ENCODE data around the gene ZNF444. TPM values are rescaled to one million over a fixed set of nuclear protein-coding genes. Genes with fewer than 3 reads are reported as not detected.
A peak's percentile ranks its signal among the peaks of the same experiment; 100 is the strongest.
"Not testable (repeated sequence)": the region's sequence is repeated elsewhere in the genome, so short reads cannot be mapped to it uniquely, and the experiment has no call there.

The ZNF444 gene
- total RNA-seq, 1 experiment from 2014 or later, result 73.7 TPM

GRCh38 chr19:56144831-56145230 lies 3.7 kb downstream of the ZNF444 start:
- no peak for DNase-seq (ENCODE audit: low spot score)

GRCh38 chr19:56145698-56146097 lies 4.6 kb downstream of the ZNF444 start:
- DNase-seq (ENCODE audit: low spot score), result no peak

DNA sequence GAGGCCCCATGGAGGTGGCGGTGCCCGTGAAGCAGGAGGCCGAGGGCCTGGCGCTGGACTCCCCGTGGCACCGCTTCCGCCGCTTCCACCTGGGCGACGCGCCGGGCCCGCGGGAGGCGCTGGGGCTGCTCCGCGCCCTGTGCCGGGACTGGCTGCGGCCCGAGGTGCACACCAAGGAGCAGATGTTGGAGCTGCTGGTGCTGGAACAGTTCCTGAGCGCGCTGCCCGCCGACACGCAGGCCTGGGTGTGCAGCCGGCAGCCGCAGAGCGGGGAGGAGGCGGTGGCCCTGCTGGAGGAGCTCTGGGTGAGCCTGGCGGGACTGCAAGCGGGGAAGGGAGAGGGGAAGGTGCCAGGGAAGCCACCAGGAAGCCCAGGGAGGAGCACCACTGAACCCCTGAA lies 5.8 kb downstream of the ZNF444 start:
- no peak for DNase-seq (ENCODE audit: low spot score)

- DNase-seq (ENCODE audit: low spot score), result no peak
Measured at GRCh38 chr19:56147307-56147706, 6.2 kb downstream of the ZNF444 start.

DNA sequence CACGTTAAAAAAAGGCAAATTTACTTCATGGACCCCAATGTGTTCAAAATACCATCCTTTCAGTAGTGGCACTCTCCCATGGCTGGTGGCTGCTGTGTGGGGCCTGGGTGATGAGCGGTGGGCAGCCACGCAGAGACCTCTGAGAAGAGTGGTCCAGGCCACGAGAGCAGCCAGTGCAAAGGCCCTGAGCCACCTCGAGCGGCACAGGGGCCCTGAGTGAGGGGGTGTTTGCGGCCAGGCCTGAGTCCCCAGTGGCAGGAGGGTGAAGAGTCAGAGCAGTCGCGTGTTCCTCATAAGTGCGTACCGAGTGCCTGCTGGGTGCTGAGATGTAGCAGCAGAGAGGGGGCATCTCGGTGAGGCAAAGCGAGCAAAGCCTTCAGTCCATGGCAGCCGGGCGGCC lies 7.0 kb downstream of the ZNF444 start:
- no peak for DNase-seq (ENCODE audit: low spot score)

GRCh38 chr19:56148955-56149655 lies 8.0 kb downstream of the ZNF444 start:
- not testable (repeated sequence) for DNase-seq (ENCODE audit: low spot score)

GRCh38 chr19:56149656-56150038 lies 8.6 kb downstream of the ZNF444 start:
- no peak for DNase-seq (ENCODE audit: low spot score)

DNA sequence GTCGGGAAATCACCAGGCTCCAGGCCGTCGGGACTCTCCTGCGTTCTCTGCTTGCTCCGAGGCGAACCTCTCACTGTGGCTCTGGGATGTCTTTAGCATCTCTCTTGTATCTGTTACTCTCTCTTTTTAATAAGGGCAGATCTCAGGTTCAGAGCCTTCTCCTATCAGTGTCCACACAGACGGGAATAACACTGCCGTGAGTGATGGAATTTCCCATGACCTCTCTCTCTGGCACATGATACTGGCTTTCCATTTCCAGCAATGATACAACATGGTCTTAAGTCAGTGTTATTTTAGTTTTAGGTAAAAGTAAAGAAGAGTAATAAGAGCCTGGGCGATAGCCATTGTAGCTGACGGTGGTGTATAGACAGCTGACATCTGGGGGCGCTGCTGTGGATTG lies 9.3 kb downstream of the ZNF444 start:
- DNase-seq (ENCODE audit: low spot score), result no peak

GRCh38 chr19:56152644-56153043 lies 11.6 kb downstream of the ZNF444 start:
- no peak for DNase-seq (ENCODE audit: low spot score)

GRCh38 chr19:56153507-56153906 lies 12.4 kb downstream of the ZNF444 start:
- DNase-seq (ENCODE audit: low spot score), result no peak

- DNase-seq (ENCODE audit: low spot score), result no peak
Measured at GRCh38 chr19:56155124-56155687, 14.1 kb downstream of the ZNF444 start.

DNA sequence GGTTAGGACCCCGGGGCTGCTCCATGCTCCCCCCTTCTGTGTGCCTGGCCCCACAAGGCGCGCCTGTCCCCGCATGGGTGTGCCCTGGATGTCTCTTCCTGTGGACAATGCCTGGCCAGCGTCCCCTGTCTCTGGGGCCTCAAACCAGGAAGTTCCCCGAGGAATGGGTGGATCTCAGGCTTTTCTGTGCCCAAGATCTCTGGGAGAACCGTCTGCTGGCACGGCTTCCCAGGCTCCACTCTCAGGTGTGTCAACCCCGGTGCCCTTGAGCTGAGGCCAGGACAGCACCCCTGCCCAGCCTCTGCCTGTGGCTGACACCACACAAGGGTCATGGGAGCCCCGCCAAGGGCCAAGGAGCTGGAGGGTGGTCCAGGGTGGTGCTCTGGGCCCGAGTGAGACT lies 15.7 kb downstream of the ZNF444 start:
- no peak for DNase-seq (ENCODE audit: low spot score)

GRCh38 chr19:56158170-56158757 lies 17.2 kb downstream of the ZNF444 start:
- no peak for DNase-seq (ENCODE audit: low spot score)

GRCh38 chr19:56159009-56159559 lies 18.0 kb downstream of the ZNF444 start:
- no peak for DNase-seq (ENCODE audit: low spot score)

DNA sequence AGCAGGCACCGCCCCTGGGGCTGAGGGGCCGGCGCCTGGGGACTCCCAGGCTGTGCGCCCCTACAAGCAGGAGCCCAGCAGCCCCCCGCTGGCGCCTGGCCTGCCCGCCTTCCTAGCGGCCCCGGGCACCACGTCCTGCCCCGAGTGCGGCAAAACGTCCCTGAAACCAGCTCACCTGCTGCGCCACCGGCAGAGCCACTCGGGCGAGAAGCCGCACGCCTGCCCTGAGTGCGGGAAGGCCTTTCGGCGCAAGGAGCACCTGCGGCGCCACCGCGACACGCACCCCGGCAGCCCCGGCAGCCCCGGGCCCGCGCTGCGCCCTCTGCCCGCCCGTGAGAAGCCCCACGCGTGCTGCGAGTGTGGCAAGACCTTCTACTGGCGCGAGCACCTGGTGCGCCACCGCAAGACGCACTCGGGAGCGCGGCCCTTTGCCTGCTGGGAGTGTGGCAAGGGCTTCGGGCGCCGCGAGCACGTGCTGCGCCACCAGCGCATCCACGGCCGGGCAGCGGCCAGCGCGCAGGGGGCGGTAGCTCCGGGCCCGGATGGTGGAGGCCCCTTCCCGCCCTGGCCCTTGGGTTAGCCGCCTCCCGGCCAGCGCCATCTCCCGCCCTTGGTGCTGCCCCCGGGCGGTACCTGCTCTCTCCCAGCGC lies 18.7 kb downstream of the ZNF444 start:
- no peak for DNase-seq (ENCODE audit: low spot score)

GRCh38 chr19:56161534-56161933 lies 20.4 kb downstream of the ZNF444 start:
- no peak for DNase-seq (ENCODE audit: low spot score)

- DNase-seq (ENCODE audit: low spot score), result no peak
Measured at GRCh38 chr19:56162258-56162657, 21.2 kb downstream of the ZNF444 start.

GRCh38 chr19:56163097-56163496 lies 22.0 kb downstream of the ZNF444 start:
- no peak for DNase-seq (ENCODE audit: low spot score)

GRCh38 chr19:56167064-56167578 lies 26.0 kb downstream of the ZNF444 start:
- peak; percentile 31 for DNase-seq (ENCODE audit: low spot score)

DNA sequence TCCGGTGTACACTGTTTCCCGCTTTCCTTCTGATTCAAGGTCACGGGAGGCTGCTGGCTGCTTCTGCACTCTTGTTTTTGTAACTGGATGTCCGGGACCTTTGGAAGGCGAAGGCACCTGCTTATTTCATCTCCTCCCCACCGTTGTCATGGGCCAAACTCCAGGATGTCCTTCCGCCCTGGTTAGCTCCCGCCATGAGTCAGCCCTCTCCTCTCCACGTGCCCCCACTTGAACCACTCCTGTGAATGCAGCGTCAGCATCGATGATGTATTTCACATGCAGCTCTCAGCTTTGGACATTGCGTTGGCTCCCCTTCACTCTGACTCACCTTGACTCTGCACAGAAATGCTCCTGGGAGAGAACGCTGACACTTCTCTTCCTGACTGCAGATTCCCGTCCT lies 29.2 kb downstream of the ZNF444 start:
- no peak for DNase-seq (ENCODE audit: low spot score)

DNA sequence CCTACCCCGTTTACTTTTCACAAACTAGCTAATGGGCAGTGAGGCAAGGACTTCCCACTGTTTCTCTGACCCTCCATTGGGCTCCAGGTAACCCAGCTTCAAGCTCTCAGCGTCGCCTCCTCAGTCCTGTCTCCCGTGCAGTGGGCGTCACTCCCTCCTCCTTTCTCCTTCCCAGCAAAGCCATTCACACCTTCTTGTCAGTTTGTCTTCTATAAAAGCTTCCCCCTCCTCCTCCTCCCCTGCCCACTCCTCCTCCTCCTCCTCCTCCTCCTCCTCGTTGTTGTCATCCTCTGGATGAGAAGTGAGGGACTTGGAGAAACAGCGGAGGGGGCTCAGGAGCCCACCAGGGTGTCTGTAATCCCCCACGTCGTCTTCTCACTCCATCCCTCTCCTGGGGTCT lies 33.0 kb downstream of the ZNF444 start:
- DNase-seq (ENCODE audit: low spot score), result no peak

DNA sequence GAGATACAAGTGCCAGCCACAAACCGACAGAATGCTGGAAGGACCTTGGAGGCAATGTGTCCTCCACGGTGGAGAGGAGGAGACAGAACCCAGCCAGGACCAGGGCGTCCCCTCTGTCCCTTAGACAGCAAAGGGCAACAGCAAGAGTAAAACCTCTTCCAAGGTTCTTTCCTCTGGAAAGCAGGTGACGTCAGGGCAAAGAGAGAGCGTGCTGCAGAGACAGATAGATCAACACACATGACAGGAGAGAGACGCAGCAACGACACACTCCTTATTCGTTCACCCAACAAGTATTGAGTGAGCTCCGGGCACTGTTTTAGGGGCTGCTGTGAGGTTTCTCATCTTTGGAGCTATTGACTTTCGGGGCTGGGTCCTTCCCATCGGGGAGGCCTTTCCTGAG lies 33.5 kb downstream of the ZNF444 start:
- no peak for DNase-seq (ENCODE audit: low spot score)
